HG02852 (cell line): ENCODE results near the gene PTX4.

Experiments
- ATAC-seq: cut with Tn5 transposase; IDR thresholded peaks from one replicate; pipeline ENCODE4 v1.9.1; 2021; ENCODE audit warnings: mild to moderate bottlenecking, moderate library complexity; ENCODE audit not compliant: unreplicated experiment

The PTX4 gene

DNA sequence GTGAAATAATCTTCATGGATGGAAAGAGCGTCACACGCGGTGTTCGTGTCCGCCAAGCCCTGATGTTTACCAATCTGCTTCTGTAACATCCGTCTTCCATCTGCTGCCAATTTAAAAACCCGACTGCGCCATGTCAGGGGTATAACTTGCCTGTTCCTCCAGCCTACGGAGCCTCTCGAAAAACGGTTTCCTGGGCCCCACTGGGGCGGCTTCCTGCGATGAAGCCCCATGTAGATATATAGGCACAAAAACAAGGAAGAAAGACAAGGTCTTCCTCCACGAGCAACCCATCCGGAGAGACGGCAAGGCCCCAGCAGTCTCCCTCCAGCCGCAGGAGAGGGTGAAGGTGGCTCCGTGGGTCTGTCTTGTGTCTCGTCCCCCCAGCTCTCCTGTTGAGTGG, at the start of gene PTX4:
PTX4 (minus strand) TSS at position 326 of the 400 bp plus-strand sequence; CDS start at position 291, 35 bp downstream.
- ATAC-seq, result no peak

GRCh38 chr16:1537763-1538289, 49.1 kb upstream of the PTX4 start:
- ATAC-seq, result no peak

- ATAC-seq, result no peak
Observed at GRCh38 chr16:1537138-1537577, 48.4 kb upstream of the PTX4 start.

- ATAC-seq, result no peak
Observed at GRCh38 chr16:1536601-1537000, 47.9 kb upstream of the PTX4 start.

- ATAC-seq, result no peak
Observed at GRCh38 chr16:1535391-1536291, 46.9 kb upstream of the PTX4 start.

- ATAC-seq, result no peak
Observed at GRCh38 chr16:1534021-1535020, 45.6 kb upstream of the PTX4 start.

DNA sequence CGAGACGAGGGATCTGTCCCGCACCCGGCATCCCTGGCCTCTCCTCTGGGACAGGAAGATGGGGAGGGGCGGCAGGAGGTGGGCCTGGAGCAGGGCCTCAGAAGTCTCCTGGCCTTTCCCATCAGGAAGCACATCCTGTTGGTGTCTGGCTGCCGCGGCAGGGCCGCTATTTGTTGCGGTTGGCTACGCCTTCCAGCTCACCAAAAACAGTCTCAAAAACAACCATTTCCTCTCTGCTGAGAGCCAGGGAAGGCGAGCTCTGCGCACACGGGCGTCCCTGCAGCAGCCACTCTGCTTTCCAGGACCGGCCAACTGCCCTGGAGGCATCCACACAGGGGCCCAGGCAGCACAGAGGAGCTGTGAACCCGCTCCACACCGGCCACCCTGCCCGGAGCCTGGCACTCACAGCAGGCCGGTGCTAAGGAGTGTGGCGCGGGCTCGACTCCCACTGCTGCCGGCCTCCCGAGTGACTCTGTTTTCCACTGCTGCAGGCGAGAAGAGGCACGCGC, 44.8 kb upstream of the PTX4 start, which contains the start of gene TMEM204:
TMEM204 (plus strand) TSS at position 224 of the 509 bp plus-strand sequence. CDS start 610 bp downstream, outside the sequence.
- no peak for ATAC-seq

GRCh38 chr16:1532771-1533170, 44.0 kb upstream of the PTX4 start:
- no peak for ATAC-seq

DNA sequence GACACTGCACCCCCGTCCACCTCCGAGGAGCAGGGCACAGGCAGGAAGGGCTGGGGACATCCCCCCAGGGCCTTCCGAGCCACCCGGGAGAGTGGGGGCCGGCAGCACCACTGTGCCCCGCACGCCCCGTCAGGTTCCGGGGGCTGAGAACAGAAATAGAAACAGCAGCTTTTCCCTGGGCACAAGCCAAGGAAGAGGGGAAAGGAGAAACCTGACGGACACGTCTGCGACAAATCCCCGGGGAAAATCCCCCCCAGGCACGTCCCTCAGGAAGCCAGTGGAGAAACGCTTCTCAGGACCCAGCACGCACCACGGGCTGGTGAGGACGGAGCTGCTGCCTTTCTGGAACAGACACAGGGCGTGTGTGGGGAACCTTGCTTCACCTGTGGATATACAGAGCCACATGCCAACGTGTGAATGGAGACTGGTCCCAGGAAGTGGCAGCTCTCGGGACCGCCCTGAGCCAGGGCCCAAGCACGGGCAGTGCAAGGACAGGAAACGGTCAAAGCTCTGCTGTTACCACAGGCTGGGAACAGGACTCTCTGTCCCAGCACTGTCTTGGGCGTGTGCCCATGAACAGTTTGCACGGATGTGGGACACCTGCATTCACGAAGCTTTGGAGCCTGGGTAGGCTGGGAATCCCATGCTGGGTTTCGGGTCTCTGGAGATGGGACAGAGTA, 43.5 kb upstream of the PTX4 start:
- no peak for ATAC-seq

GRCh38 chr16:1531638-1531910, 42.8 kb upstream of the PTX4 start:
- no peak for ATAC-seq

DNA sequence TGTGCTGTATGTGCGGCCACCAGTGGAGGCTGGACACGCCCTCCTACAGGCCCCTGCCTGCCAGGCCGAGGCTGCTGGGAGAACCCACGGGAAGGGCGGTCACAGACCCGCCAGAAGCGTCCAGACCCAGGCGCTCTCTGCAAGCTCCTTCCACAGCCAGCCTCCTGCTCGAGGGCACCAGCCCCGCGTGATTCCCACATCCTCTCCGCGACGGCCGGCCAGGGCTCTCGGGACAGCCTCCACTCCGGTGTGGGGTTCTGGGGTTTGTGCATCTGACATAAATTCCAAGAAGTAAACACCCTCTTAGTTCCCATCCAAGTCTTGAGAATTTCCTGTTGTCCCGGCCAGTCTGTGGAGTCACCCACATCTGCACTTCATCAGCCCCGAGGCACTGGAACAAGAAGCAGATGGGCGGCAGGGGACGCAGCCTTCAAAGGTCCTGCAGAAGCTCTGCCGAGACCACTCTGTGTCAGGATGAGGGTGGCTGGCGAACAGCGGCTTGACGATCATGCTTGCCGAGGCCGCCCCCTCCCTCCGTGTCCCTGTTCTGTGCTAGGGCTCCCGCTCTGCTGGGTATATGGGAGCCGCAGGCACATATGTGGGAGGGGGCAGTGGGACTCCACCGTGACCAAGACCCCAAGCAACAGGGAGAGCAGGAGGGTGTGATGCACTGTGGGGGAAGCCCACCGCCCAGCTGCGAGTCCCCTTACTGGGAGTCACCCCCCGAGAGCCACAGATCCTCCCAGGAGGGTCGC, 42.3 kb upstream of the PTX4 start:
- ATAC-seq, result no peak

DNA sequence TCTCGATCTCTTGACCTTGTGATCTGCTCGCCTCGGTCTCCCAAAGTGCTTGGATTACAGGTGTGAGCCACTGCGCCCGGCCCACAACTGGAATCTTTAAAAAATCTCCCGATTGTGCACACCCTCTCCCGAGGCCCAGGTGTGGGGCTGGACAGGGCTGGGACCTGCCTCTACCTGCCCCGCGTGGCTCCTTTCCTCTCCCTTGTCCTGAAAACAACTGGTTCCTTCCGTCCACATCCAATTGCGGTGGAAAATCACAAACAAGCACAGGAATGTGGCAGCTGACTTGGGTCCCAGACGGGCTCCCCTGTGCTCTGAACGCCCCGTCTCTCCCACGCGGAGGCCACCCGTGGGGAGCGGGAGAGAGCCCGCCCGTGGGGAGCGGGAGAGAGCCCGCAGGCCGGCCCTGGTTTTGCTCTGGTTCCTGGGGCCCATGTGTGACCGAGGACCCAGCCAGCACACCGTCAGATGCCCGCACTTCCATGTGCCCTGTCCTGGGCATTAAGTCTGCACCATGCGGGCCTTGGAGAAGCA, 41.7 kb upstream of the PTX4 start:
- ATAC-seq, result no peak

- ATAC-seq, result no peak
Observed at GRCh38 chr16:1528921-1529537, 40.3 kb upstream of the PTX4 start.

DNA sequence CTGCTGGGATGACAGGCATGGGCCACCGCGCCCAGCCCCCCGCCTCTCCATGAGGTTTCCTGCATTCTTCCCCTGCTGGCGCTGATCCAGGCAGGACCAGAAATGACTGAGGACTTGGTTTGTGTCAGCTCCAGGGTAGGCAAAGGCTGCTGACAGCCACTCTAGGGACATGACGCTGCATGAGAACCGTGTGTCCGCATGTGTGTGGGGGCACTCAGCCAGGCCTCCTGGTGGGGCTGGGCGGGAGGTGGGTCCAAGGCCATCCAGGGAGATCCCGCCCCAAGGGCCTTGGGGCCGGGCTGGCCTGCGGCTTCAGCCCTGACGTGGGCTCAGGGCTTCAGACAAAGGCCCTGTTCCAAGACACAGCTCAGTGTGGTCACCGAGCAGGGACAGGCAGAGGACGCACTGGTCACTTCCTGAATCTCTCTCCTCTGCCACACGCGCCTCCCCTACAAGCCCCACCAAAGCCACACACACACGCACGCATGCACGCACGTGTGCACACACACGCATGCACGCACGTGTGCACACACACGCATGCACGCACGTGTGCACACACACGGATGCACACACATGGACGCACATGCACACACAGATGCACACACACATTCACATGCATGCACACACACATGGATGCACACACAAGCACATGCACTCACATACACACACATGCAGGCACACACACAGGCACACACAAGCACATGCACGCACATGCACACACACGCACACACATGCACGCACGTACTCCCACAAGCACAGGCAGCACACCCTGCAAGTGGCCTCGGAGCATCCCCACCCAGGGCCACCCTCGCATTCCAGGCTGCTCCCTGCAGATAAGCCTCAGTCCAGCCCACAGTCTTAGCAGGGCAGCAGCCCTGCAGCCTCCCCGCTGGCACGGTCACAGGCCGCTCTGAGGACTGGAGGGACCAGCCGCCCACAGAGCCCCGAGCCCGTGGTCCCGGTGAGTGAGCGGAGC, 39.4 kb upstream of the PTX4 start:
- no peak for ATAC-seq

GRCh38 chr16:1526608-1527555, 38.1 kb upstream of the PTX4 start:
- ATAC-seq, result no peak

GRCh38 chr16:1525871-1526607, 37.3 kb upstream of the PTX4 start:
- no peak for ATAC-seq
